ENCODE measurements around the gene RXRA.

Gene RXRA

DNA sequence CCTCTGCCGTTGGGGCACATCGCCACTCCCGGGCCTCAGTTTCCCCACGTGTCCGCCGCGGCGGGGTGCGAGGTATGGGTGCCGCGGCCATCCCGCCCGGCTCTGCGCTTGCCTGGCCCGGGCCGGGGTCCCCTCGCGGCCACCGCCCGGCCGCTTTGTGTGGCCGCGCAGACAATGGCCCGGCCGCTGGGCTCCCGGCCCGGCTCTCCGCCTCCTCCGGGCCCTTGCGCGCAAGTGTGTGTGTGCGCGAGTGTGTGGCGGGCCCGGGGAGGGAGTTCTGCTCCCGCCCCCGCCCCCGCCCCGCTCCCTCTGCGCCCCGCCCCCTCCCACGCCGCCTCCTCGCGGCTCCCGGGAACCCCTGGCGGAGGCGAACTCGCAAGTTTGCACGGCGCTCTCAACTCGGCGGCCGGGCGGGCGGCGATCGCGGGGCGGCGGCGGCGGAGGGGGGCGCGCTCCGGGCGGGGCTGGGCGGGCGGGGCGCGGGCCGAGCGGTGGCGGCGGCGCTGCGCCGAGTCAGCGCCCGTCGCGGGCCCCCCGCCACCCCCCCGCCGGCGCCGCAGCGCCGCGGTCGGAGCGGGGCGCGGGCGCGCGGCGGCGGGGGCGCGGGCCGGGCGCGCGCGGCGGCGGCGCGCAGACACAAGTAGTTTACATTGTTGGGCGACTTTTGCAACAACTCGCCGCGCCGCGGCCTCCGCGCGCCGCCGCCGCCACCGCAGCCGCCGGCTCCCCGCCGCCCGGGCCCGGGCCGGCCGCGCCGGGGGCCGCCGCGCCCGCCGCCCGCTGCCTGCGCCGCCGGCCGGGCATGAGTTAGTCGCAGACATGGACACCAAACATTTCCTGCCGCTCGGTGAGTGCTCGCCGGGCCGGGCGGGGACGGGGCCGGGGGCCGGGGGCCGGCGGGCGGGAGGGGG lies at the start of gene RXRA:
TSS of gene RXRA (plus strand) at position 643 of the 911 bp plus-strand sequence. CDS start at position 820, 177 bp downstream.
- peak; percentile 91 to 94 for DNase-seq
- TF ChIP-seq POLR2A (IDR thresholded peaks at IDR 0.05; ENCODE audit: low read length) (peak; percentile 54), GATA1 (IDR thresholded peaks at IDR 0.05; ENCODE audit: low read depth, low read length) (no peak)

DNA sequence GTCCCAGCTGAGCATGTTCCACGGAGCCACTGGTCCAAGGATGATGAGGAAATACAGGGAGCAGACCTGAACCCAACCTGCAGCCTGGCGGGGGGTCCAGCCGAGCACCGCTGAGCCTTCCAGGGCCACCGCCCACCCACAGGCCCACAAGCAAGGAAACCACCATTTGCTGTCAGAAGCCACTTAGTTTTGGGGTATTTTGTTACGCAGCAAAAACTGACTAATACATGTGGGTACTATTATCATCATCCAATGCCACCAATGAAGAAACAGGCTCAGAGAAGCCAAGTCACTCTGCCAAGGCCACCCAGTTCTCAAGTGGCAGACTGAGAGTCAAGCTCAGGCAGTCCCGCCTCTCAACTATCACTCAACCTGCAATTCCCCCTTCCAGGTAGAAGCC lies 48.0 kb upstream of the RXRA start:
- no peak for TF ChIP-seq GATA1 (IDR thresholded peaks at IDR 0.05; ENCODE audit: low read depth, low read length)
- TF ChIP-seq POLR2A (IDR thresholded peaks at IDR 0.05; ENCODE audit: low read length): no peak
- no peak for DNase-seq

DNA sequence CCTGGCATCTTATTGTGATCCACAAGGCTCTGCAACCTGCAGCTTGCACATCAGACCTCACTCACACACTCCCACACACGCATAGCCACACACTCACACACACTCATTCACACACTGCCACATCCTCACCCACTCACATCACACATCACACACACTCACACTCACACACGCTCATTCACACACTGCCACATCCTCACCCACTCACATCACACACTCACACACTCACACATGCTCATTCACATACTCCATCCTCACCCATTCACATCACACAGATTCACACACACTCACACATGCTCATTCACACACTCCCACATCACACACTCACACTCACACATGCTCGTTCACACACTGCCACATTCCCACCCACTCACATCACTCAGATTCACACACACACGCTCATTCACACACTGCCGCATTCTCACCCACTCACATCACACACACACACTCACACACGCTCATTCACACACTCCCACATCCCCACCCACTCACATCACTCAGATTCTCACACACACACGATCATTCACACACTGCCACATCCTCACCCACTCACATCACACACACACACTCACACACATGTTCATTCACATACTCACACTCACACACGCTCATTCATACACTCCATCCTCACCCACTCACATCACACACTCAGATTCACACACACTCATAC lies 47.1 kb upstream of the RXRA start:
- DNase-seq: no peak
- TF ChIP-seq POLR2A (IDR thresholded peaks at IDR 0.05; ENCODE audit: low read length) (no peak), GATA1 (IDR thresholded peaks at IDR 0.05; ENCODE audit: low read depth, low read length) (no peak)

DNA sequence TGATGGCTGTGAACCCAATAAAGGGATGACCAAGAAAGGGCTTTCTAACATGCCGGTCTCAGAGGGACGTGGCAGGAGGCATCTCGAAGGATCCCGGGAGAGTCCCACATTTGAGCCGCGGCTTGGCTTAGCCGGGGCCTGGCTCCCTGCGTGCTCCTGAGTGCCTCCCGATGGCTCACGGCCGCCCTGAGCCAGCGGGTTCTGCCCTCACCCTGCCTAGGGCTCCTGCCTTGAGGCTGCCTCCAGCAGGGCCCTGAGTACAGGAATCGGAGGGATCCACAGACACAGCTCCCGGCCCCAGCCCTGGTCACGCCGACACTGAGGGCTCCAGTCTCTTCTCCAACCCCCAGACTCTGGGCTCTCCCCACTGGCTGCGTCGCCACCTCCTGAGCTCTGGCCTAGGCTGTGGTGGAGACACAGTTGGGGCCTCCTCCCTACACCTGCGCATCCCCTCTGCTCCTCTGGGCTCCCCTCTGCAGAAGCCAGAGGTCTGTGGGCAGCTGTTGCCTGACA lies 44.1 kb upstream of the RXRA start:
- DNase-seq: no peak
- TF ChIP-seq GATA1 (IDR thresholded peaks at IDR 0.05; ENCODE audit: low read depth, low read length) (no peak), POLR2A (IDR thresholded peaks at IDR 0.05; ENCODE audit: low read length) (no peak)

DNA sequence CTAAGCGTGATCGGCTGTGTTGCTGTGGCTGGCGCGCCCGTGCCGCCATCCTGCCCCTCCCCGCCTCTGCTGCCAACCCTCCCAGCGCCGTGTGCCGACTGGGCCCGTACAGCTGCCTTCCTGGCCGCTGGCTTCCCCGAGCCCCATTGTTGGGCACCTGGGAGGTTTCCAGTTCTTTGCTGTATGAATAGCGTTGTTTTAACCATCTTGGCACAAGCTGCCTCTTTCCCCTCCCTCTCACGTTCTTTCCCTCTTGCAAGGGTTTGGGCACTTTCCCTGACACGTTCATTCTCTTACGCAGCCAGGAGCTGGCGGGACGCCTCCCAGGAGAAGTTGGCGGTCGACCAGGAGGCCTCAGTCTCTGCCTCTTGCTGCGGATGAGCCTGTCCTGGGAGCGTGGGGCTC lies 43.1 kb upstream of the RXRA start:
- TF ChIP-seq GATA1 (IDR thresholded peaks at IDR 0.05; ENCODE audit: low read depth, low read length): no peak
- no peak for TF ChIP-seq POLR2A (IDR thresholded peaks at IDR 0.05; ENCODE audit: low read length)
- no peak for DNase-seq

DNA sequence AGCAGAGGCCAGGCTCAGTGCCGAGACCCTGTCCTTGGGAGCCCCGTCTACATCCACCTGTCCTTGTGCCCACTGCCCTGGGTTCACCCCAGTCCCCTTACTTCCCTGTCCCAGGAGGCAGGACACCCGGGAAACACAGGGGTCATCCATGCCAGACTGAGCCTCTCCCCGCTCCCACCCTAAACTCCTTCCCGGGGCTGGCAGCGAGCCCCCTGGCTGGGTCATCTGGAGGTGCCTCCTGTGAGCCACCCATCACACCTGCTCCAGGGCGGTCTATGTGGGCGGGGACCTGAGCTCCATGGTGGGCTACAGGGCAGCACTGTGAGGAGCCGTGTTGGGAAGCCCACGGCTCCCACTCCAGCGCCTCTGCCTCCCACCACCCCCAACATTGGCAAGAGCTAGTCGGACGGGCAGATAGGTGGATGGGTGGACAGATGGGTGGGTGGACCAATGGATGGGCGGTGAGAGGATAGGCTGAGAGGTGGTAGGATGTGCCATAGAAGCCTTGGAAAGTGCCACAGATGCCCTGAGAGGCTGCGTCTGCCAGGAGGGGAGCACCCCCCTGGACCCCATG lies 42.5 kb upstream of the RXRA start:
- no peak for TF ChIP-seq POLR2A (IDR thresholded peaks at IDR 0.05; ENCODE audit: low read length)
- TF ChIP-seq GATA1 (IDR thresholded peaks at IDR 0.05; ENCODE audit: low read depth, low read length): no peak
- no peak for DNase-seq

DNA sequence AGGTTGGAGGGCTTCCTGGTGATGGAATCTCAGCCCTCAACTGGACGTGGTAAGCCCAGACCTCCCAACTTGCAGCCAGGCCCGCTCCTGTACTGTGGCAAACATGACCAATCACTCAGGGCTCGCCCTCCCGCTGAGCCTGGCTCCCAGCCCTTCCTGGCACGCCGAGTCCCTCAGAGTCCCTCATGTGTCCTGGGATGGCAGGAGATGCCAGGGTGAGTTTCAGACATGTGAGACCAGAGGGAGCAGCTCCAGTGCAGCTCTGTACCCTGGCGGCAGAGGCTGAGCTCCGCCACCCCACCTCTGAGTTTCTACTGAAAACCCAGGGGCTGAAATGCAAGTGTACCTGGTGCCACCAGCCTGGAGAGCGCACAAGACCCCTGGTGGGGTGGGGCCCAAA lies 42.0 kb upstream of the RXRA start:
- DNase-seq: no peak

DNA sequence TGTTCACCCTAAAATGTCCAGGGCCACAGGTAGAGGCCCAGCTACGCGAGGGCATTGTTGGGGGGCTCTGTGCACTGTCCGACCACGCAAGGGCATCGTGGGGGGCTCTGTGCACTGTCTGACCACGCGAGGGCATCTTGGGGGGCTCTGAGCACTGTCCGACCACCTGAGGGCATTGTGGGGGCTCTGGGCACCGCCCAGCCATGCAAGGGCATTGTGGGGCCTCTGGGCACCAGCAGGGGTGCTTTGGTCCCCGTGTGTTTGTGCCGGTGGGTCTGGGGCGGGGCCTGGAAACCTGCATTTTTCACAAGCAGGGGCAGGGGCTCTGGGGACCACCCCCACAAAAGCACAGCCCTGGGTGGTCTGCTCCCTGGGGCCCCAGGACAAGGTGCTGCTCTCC lies 41.5 kb upstream of the RXRA start:
- TF ChIP-seq GATA1 (IDR thresholded peaks at IDR 0.05; ENCODE audit: low read depth, low read length) (no peak), POLR2A (IDR thresholded peaks at IDR 0.05; ENCODE audit: low read length) (no peak)
- DNase-seq: no peak

More for the DNA sequence above, 42.0 kb upstream of the RXRA start:
- TF ChIP-seq GATA1 (IDR thresholded peaks at IDR 0.05; ENCODE audit: low read depth, low read length) (no peak), POLR2A (IDR thresholded peaks at IDR 0.05; ENCODE audit: low read length) (no peak)

DNA sequence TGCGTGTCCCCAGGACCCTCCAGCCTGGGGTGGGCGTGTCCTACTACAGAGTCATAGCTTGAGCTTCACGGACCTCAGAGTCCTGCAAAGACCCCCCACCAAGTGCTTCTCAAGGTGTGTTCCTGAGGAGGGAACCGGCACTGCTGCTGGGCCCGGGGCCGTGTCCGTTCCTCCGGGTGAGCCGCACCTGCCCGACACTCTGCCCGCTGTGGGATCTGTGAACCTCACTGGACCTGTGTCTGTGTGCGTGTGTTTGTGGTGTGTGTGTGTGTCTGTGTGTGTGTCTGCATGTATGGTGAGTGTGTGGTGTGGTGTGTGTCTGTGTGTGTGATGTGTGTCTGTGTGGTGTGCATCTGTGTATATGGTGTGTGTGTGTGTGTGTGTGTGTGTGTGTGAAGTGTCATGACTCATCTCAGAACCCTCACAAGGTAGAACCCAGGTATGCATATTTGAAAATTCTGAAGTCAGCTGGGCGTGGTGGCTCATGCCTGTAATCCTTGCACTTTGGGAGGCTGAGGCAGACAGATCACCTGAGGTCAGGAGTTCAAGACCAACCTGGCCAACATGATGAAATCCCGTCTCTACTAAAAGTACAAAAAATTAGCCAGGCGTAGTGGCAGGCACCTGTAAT lies 40.9 kb upstream of the RXRA start:
- no peak for DNase-seq
- TF ChIP-seq GATA1 (IDR thresholded peaks at IDR 0.05; ENCODE audit: low read depth, low read length) (no peak), POLR2A (IDR thresholded peaks at IDR 0.05; ENCODE audit: low read length) (no peak)

DNA sequence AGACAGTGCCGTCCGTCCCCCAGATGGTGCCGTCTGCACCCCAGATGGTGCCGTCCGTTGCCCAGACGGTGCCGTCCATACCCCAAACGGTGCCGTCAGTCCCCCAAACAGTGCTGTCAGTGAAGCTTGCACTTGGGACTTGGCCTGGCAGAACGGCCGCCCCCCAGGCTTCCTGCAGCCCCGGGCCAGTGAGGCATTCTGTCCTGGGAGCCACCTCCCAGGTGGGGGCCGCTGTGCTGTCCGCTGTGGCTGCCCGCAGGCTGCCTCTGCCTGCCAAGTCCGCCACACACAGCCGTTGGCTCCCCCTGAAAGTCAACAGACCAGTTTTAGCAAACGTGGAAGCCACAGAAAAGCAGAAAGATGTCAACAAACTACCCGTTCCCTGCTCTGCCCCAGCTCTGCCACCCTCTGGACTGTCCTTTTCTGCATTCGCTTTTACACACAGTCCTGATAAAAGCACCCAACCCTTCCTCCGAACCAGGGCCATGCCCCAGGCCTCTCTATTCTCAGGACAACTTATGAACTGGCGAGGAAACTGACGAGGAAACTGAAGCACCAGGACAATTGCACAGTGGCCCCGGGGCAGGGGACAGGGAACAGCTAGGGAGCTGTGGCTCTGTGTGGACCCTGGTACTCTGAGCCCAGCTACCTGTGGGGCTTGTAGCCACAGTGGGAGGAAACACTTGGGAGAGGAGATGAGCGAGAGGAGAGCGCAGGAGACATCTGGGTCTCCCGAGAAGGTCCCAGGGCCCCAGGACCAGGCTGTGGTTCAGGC lies 39.6 kb upstream of the RXRA start:
- TF ChIP-seq POLR2A (IDR thresholded peaks at IDR 0.05; ENCODE audit: low read length) (no peak), GATA1 (IDR thresholded peaks at IDR 0.05; ENCODE audit: low read depth, low read length) (no peak)
- no peak for DNase-seq

DNA sequence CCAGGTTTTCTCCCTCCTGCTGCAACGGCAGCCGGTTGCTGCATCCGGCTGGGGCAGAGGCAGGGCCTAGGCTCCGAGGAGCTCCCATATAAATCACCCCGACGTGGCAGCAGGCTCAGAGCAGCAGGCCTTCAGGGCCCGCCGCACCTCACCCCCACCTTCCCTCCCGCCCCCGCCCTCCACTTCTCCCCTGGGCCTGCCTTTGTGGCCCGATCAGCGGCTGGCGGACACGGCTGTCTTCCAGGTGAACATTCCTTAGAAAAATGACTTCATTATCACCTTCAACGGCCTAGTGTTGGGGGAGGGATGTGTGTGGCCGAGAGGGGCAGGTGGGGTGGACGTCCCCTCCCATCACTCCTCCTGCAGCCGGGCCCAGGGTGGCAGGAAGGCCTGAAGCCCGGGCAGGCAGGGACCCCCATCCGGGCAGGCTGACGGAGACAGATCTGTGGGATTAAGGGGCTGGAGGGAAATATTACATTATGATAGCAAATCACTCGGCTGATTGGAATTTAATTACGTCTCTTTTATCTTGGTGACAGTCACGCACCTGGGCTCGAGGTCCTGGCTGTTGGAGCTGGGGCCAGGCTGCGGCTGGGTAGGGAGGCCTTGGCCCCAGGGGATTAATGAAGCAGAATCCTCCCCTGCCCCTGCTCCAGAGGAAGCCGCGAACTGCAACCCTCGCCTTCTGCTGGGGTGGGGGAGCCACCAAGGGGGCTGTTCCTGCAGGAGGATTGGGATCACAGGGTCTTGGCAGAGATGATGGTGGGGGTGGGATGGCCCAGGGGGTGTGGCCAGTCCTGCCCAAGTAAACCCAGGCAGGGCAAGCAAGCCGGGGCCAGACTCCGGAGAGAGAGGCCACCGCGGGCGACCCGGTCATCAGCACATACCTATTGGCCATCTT lies 38.4 kb upstream of the RXRA start:
- TF ChIP-seq GATA1 (IDR thresholded peaks at IDR 0.05; ENCODE audit: low read depth, low read length): no peak
- no peak for DNase-seq

DNA sequence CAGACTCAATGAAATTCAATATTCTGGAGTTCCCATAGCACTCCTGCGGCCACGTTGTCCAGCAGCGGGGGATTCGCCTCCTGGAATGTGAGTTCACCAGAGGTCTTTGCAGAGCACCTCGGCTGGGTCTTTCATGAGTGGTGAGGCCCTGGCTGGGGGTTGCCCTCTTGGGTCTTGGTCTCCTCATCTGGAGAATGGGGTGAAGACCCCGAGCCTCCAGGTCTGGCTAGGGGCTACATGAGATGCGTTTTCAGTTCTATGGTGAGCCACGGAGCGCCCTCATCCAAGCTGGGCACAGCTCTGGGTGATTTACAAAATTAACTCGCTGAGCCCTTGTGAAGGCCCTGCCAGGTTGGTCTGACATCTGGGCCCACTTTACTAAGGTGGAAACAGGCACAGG lies 37.5 kb upstream of the RXRA start:
- DNase-seq: no peak
- TF ChIP-seq POLR2A (IDR thresholded peaks at IDR 0.05; ENCODE audit: low read length) (no peak), GATA1 (IDR thresholded peaks at IDR 0.05; ENCODE audit: low read depth, low read length) (no peak)
